Mucosa of descending colon (tissue), 3 donors: ENCODE results near the gene TNNI3. TPM values are rescaled to one million over a fixed set of nuclear protein-coding genes. Genes with fewer than 3 reads are reported as not detected.
A peak's percentile ranks its signal among the peaks of the same experiment; 100 is the strongest.

Source experiments
- ATAC-seq: fragments of 200-7000 bp; cut with Tn5 transposase; one replicate; pipeline ENCODE4 v1.9.1; 2020; ENCODE audit warnings: mild to moderate bottlenecking, moderate library complexity
- DNase-seq, 3 donors: peaks; one replicate each; pipeline ENCODE4 v3.0.0-alpha.2; 2020
- H3K36me3 ChIP-seq: fragments of 200-600 bp; one replicate; pipeline ENCODE4 v1.8.0; 2021; ENCODE audit warnings: low read depth, mild to moderate bottlenecking
- H3K4me1 ChIP-seq: fragments of 200-600 bp; one replicate; pipeline ENCODE4 v1.8.0; 2021; ENCODE audit warnings: low read depth, mild to moderate bottlenecking
- H3K4me3 ChIP-seq: fragments of 200-600 bp; one replicate; pipeline ENCODE4 v1.8.0; 2021; ENCODE audit warnings: mild to moderate bottlenecking
- H3K9me3 ChIP-seq: fragments of 200-600 bp; one replicate; pipeline ENCODE4 v1.8.0; 2021; ENCODE audit warnings: mild to moderate bottlenecking
- intact Hi-C, 2 donors: fragments of 100-400 bp; cut with DNase I in 1 of 2; cut with micrococcal nuclease in 1 of 2; formaldehyde crosslinking; loops; one replicate each; pipeline versions ENCODE4 v1.11.0 to v1.11.1; 2022; cut with DNase I, micrococcal nuclease
- total RNA-seq, 3 donors: library from RNA; stranded (reverse); fragmentation: NEBNext Ultra II Directional in 2 of 3; extraction: Animal tissue kit (Norgen Biotek cat#: 25700) in 2 of 3; gene quantifications; one replicate each; pipeline versions ENCODE4 v1.2.1 to v1.2.4, GENCODE V29; 2021 to 2023
- TF ChIP-seq, protein P1 (sequence below): fragments of 200-600 bp; IDR thresholded peaks from one replicate; pipeline ENCODE4 v1.8.0; 2022; ENCODE audit warnings: antibody characterized with exemption, mild to moderate bottlenecking
- donor health status: DM: no; HTN: no; CAD: no; lungs with moderate emphysema.
- donor health status: DM: no; HTN: no; CAD: no.
- donor health status: DM: no; HTN: yes; CAD: no.

The TNNI3 gene
- total RNA-seq, 3 donors from 2014 or later = 2.2 TPM; not detected in 2

DNA sequence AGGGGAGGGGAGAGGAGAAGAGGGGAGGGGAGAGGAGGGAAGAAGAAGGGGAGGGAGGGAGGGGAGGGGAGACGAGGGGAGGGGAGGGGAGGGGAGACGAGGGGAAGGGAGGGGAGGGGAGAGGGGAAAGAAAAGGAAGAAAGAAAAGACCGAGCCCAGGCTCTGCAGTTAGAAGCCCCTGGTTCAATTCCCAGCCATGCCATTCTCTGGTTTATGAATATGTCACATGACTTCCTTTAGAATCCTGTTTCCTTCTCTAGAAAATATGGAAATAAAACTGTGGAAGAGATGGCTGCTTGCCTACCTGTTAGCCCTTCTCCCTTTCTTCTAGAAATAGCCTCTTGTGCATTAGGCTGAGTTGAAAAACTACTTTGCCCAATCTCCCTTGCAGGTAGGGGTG lies 22.8 kb downstream of the TNNI3 start:
- intact Hi-C loops = no loop called here
- H3K36me3 ChIP-seq = no peaks in the 10 kb centered on the region
- no peaks in the 10 kb centered on the region for H3K4me1 ChIP-seq
- no peaks in the 10 kb centered on the region for H3K9me3 ChIP-seq
- no peak for ATAC-seq
- no peak overlapping the region for H3K4me3 ChIP-seq
- DNase-seq = no peak
- TF ChIP-seq, protein P1, sequence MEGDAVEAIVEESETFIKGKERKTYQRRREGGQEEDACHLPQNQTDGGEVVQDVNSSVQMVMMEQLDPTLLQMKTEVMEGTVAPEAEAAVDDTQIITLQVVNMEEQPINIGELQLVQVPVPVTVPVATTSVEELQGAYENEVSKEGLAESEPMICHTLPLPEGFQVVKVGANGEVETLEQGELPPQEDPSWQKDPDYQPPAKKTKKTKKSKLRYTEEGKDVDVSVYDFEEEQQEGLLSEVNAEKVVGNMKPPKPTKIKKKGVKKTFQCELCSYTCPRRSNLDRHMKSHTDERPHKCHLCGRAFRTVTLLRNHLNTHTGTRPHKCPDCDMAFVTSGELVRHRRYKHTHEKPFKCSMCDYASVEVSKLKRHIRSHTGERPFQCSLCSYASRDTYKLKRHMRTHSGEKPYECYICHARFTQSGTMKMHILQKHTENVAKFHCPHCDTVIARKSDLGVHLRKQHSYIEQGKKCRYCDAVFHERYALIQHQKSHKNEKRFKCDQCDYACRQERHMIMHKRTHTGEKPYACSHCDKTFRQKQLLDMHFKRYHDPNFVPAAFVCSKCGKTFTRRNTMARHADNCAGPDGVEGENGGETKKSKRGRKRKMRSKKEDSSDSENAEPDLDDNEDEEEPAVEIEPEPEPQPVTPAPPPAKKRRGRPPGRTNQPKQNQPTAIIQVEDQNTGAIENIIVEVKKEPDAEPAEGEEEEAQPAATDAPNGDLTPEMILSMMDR = no peak

DNA sequence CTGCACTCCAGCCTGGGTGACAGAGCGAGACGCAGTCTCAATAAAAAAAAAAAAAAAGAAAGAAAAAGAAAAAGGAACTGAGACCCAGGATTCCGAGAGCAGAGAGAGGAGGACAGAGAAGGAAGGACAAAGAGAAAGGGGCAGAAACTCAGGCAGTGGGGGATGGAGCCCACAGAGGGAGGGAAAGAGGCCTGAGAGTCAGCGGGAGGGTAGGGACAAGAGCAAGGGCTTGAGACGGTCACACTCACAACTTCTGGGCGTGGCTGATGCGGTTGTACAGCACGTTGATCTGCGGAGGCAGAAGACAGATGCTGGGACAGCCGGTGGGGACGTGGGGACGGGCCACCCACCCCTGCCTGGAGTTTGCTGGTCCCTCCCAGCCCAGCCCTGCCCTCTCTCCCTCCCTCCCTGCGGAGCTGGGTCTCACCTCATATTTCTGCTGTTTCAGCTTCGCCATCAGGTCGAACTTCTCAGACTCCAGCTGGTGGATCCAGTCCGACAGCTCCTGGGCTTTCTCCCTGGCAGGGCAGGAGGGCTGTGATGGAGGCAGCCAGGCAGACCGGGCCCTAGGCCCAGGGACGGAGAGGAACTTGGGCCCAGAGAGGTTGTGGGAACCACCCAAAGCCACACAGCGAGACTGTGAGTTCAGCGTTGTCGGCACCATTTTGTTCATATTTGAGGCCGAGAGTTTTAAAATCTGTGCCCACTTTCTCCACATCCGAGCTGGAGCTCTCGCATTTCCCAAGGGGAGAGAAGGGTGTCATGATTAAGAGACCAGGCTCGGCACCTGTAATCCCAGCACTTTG lies 23.7 kb downstream of the TNNI3 start:
- intact Hi-C loops = no loop called here
- Histone ChIP-seq H3K4me1 (no peaks in the 10 kb centered on the region), H3K9me3 (no peaks in the 10 kb centered on the region), H3K36me3 (no peaks in the 10 kb centered on the region), H3K4me3 (no peak overlapping the region)
- no peak for DNase-seq
- TF ChIP-seq, protein P1 = no peak
- ATAC-seq = no peak

GRCh38 chr19:55132453-55133129 lies 24.9 kb downstream of the TNNI3 start:
- TF ChIP-seq, protein P1 = no peak
- H3K36me3 ChIP-seq = no peaks in the 10 kb centered on the region
- peak in 1 of 3 donors; percentile 33 for DNase-seq
- no peak overlapping the region for H3K4me3 ChIP-seq
- no peaks in the 10 kb centered on the region for H3K9me3 ChIP-seq
- ATAC-seq = peak; percentile 27
- H3K4me1 ChIP-seq = no peaks in the 10 kb centered on the region
- intact Hi-C loops = no loop called here

DNA sequence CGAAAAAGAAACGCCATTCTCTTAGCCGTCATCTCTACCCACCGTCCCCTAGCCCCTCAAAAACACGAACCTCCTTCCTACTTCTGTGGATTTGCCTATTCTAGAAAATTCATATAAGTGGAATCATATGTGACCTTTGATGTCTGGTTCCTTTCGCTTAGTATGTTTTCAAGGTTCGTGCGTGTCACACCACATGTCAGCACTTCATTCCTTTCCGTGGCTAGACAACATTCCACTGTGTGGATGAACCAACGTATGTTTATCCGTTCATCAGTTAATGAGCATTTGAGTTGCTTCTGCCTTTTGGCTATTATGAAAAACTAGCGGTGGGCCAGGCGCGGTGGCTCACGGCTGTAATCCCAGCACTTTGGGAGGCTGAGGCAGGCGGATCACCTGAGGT lies 26.1 kb downstream of the TNNI3 start:
- Histone ChIP-seq H3K9me3 (no peaks in the 10 kb centered on the region), H3K4me1 (no peaks in the 10 kb centered on the region), H3K36me3 (no peaks in the 10 kb centered on the region), H3K4me3 (no peak overlapping the region)
- TF ChIP-seq, protein P1 = no peak
- ATAC-seq = no peak
- DNase-seq = no peak
- intact Hi-C loops = no loop called here

DNA sequence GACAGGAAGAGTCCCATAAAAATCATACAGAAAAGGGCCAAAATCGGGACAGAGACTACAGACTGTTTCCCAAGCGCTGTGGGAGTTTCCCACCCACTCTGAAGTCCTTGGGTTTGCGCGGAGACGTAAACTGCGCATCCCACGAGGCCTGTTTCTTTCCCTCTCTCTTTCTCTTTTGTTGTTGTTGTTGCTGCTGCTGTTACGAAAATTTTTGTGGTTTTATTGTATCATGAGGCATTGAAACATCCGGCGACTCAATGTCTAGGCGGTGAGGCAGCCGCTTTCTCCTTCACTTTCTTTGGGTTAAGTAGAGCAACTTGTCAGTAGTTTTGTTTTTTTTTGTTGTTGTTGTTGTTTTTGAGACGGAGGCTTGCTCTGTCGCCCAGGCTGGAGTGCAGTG lies 38.5 kb downstream of the TNNI3 start:
- intact Hi-C loops = no loop called here
- TF ChIP-seq, protein P1 = no peak
- no peaks in the 10 kb centered on the region for H3K36me3 ChIP-seq
- H3K4me1 ChIP-seq = peaks cover 18% of the 10 kb centered on the region
- no peaks in the 10 kb centered on the region for H3K9me3 ChIP-seq
- no peak overlapping the region for H3K4me3 ChIP-seq
- no peak for ATAC-seq
- no peak for DNase-seq
